ENCODE results near the gene DNAH10.
"Not testable (repeated sequence)": the region's sequence is repeated elsewhere in the genome, so short reads cannot be mapped to it uniquely, and the experiment has no call there.

DNA sequence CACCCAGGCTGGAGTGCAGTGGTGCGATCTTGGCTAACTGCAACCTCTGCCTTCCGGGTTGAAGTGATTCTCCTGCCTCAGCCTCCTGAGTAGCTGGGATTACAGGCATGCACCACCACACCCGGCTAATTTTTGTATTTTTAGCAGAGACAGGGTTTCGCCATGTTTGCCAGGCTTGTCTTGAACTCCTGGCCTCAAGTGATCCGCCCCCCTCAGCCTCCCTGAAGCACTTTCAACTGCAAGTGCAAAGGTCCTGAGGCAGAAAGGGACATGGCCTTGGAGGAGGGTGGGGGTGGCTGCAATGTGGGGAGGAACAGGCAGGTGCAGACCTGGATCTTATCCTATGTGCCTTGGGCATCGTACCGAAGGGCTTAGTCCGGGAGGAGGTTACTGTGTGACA, 27.3 kb downstream of the DNAH10 start:
- not testable (repeated sequence) for TF ChIP-seq ZNF274 (IDR thresholded peaks at IDR 0.05; ENCODE audit: low read length); ZNF274 (tag by site-specific recombination; IDR thresholded peaks at IDR 0.05; ENCODE audit: borderline replicate concordance); SETDB1 (IDR thresholded peaks at IDR 0.05; ENCODE audit: insufficient read length, low read length)
- TF ChIP-seq, protein P1, sequence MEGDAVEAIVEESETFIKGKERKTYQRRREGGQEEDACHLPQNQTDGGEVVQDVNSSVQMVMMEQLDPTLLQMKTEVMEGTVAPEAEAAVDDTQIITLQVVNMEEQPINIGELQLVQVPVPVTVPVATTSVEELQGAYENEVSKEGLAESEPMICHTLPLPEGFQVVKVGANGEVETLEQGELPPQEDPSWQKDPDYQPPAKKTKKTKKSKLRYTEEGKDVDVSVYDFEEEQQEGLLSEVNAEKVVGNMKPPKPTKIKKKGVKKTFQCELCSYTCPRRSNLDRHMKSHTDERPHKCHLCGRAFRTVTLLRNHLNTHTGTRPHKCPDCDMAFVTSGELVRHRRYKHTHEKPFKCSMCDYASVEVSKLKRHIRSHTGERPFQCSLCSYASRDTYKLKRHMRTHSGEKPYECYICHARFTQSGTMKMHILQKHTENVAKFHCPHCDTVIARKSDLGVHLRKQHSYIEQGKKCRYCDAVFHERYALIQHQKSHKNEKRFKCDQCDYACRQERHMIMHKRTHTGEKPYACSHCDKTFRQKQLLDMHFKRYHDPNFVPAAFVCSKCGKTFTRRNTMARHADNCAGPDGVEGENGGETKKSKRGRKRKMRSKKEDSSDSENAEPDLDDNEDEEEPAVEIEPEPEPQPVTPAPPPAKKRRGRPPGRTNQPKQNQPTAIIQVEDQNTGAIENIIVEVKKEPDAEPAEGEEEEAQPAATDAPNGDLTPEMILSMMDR (tag by site-specific recombination; IDR thresholded peaks at IDR 0.05) = not testable (repeated sequence)
